BLaER1 (cell line): ENCODE data around the gene ZDHHC12.

ENCODE experiments used
- H3K27ac ChIP-seq: shearing (Covaris generic); formaldehyde crosslinking; 2 replicates; pipeline ENCODE4 v1.8.1; 2022
- H3K27me3 ChIP-seq: shearing (Covaris generic); formaldehyde crosslinking; 2 replicates; pipeline ENCODE4 v1.8.1; 2022
- H3K36me3 ChIP-seq: shearing (Covaris generic); formaldehyde crosslinking; 2 replicates; pipeline ENCODE4 v1.8.1; 2022
- H3K4me1 ChIP-seq: shearing (Covaris generic); formaldehyde crosslinking; 2 replicates; pipeline ENCODE4 v1.8.1; 2022
- H3K4me2 ChIP-seq: shearing (Covaris generic); formaldehyde crosslinking; 2 replicates; pipeline ENCODE4 v1.8.1; 2022
- H3K4me3 ChIP-seq: shearing (Covaris generic); formaldehyde crosslinking; 2 replicates; pipeline ENCODE4 v1.8.1; 2022
- H3K9ac ChIP-seq: shearing (Covaris generic); formaldehyde crosslinking; 2 replicates; pipeline ENCODE4 v1.8.1; 2022
- H3K9me3 ChIP-seq: shearing (Covaris generic); formaldehyde crosslinking; 2 replicates; pipeline ENCODE4 v1.8.1; 2022
- H4K20me1 ChIP-seq: shearing (Covaris generic); formaldehyde crosslinking; 2 replicates; pipeline ENCODE4 v1.8.1; 2022
- Cebpa-rat ChIP-seq: shearing (Covaris generic); IDR thresholded peaks from 2 replicates; pipeline ENCODE4 v1.8.1; 2022

Gene ZDHHC12

GRCh38 chr9:128731691-128732090, 7.8 kb upstream of the ZDHHC12 start:
- no peak for TF ChIP-seq Cebpa-rat
- H3K4me3 ChIP-seq: no peak overlapping the region
- peaks cover 38% of the 10 kb centered on the region for H3K4me1 ChIP-seq
- H3K36me3 ChIP-seq: peaks cover 44% of the 10 kb centered on the region
- no peaks in the 10 kb centered on the region for H4K20me1 ChIP-seq
- no peaks in the 10 kb centered on the region for H3K27me3 ChIP-seq
- no peaks in the 10 kb centered on the region for H3K9me3 ChIP-seq
- H3K4me2 ChIP-seq: no peak overlapping the region
- H3K27ac ChIP-seq: no peak overlapping the region
- no peak overlapping the region for H3K9ac ChIP-seq

- Histone ChIP-seq H3K9ac (no peak overlapping the region), H3K4me1 (peaks cover 44% of the 10 kb centered on the region), H4K20me1 (no peaks in the 10 kb centered on the region), H3K36me3 (peaks cover 42% of the 10 kb centered on the region), H3K27ac (no peak overlapping the region), H3K27me3 (no peaks in the 10 kb centered on the region), H3K4me3 (no peak overlapping the region), H3K4me2 (no peak overlapping the region), H3K9me3 (no peaks in the 10 kb centered on the region)
- TF ChIP-seq Cebpa-rat: no peak
Measured at GRCh38 chr9:128731093-128731492, 7.2 kb upstream of the ZDHHC12 start.

GRCh38 chr9:128729766-128730517, 6.0 kb upstream of the ZDHHC12 start:
- peak overlapping the region; percentile 36 for H3K9ac ChIP-seq
- TF ChIP-seq Cebpa-rat: no peak

DNA sequence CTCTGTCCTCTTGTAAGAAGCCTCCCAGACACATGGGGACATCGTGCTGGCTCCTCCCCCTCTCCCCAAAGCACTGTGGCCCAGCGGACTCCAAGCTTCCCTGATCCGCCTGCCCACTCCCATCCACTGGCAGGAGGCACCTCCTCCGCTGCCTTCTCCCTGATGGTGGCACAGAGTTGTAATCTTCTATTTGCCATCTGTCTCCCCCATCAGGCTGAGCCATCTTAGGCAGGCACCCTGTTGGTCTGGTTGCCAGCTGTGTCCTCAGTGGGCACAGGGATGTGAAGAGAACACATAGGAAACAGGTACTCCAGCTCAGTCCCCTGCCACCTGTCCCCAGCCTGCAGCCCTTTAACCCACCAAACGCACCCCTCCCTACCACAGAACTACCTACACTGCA, 5.4 kb upstream of the ZDHHC12 start:
- H3K9ac ChIP-seq: peak overlapping the region; percentile 36; the same call in 1 of the 2 replicates
- H3K4me2 ChIP-seq: peak overlapping the region; percentile 49
- H3K9me3 ChIP-seq: no peaks in the 10 kb centered on the region
- TF ChIP-seq Cebpa-rat: no peak
- H3K36me3 ChIP-seq: peaks cover 29% of the 10 kb centered on the region
- H3K4me1 ChIP-seq: peaks cover 61% of the 10 kb centered on the region
- no peak overlapping the region for H3K4me3 ChIP-seq
- no peaks in the 10 kb centered on the region for H3K27me3 ChIP-seq
- no peaks in the 10 kb centered on the region for H4K20me1 ChIP-seq
- peak overlapping the region; percentile 64 for H3K27ac ChIP-seq

More at GRCh38 chr9:128729766-128730517, 6.0 kb upstream of the ZDHHC12 start:
- Histone ChIP-seq H3K4me1 (peaks cover 55% of the 10 kb centered on the region), H3K4me2 (peak overlapping the region; percentile 49), H4K20me1 (no peaks in the 10 kb centered on the region), H3K36me3 (peaks cover 35% of the 10 kb centered on the region), H3K4me3 (no peak overlapping the region), H3K27ac (peak overlapping the region; percentile 64; the same call in 1 of the 2 replicates), H3K27me3 (no peaks in the 10 kb centered on the region), H3K9me3 (no peaks in the 10 kb centered on the region)

DNA sequence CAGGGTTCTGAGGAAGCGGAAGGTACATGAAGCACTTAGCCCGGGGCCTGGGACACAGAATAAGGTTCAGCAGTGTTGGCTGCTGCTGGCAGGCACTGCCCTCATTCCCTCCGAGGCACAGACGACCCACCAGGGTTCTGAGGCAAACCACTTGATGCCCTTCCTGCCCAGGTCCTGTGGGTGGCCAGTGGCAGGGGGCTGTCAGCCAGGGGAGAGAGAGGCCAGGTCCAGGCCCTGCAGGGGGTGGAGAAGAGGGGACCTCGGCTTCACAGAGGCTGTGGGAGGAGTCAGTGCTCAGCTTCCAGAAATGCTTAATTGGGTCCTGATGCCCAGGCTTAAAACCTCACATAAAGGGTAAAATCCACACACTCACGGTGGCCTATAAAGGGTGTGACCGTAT, 4.4 kb upstream of the ZDHHC12 start:
- H3K27me3 ChIP-seq: no peaks in the 10 kb centered on the region

GRCh38 chr9:128727640-128728248, 3.8 kb upstream of the ZDHHC12 start:
- Histone ChIP-seq H3K4me1 (peaks cover 71% of the 10 kb centered on the region), H3K27ac (peak overlapping the region; percentile 64; the same call in 1 of the 2 replicates), H3K27me3 (no peaks in the 10 kb centered on the region), H3K9me3 (no peaks in the 10 kb centered on the region), H4K20me1 (no peaks in the 10 kb centered on the region), H3K36me3 (peaks cover 20% of the 10 kb centered on the region), H3K4me3 (no peak overlapping the region), H3K9ac (0 out of 2 replicates have a peak overlapping the region, but pooled peaks have one; percentile 1), H3K4me2 (peak overlapping the region; percentile 49)
- TF ChIP-seq Cebpa-rat: no peak

More for the DNA sequence above, 4.4 kb upstream of the ZDHHC12 start:
- H3K4me3 ChIP-seq: no peak overlapping the region
- H4K20me1 ChIP-seq: no peaks in the 10 kb centered on the region
- peak overlapping the region; percentile 49 for H3K4me2 ChIP-seq
- no peak for TF ChIP-seq Cebpa-rat
- no peak overlapping the region for H3K9ac ChIP-seq
- peaks cover 66% of the 10 kb centered on the region for H3K4me1 ChIP-seq
- no peaks in the 10 kb centered on the region for H3K9me3 ChIP-seq
- peak overlapping the region; percentile 64 for H3K27ac ChIP-seq
- H3K36me3 ChIP-seq: peaks cover 25% of the 10 kb centered on the region

DNA sequence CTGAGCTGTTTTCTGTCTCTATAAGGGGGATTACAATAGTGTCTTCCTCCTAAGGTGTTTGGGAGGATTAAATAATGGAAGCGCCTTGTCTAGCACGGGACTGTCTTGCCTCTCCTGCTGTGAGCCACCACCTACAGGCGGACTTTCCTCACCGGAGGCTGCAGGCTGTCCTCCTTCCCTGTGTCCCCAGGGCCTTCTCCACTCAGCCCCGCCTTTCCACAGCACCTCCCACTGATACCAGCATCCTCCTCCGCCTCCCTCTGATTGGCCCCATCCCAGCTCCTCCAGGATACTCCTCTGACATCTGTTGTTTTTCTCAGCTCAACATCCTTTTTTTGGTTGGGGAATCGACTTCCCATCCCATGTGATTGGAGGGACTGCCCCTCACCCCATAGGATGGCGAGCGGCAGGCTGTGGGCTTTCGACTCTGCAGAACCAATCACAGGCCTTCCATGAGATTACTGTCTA, 851 bp upstream of the ZDHHC12 start:
- H3K9me3 ChIP-seq: no peaks in the 10 kb centered on the region
- peaks cover 27% of the 10 kb centered on the region for H3K36me3 ChIP-seq
- H3K9ac ChIP-seq: peak overlapping the region; percentile 70
- H3K4me1 ChIP-seq: peaks cover 91% of the 10 kb centered on the region
- H3K4me2 ChIP-seq: peak overlapping the region; percentile 95
- peak overlapping the region; percentile 59 for H3K27ac ChIP-seq
- no peaks in the 10 kb centered on the region for H3K27me3 ChIP-seq
- TF ChIP-seq Cebpa-rat: no peak
- peak overlapping the region; percentile 78 for H3K4me3 ChIP-seq
- H4K20me1 ChIP-seq: no peaks in the 10 kb centered on the region

DNA sequence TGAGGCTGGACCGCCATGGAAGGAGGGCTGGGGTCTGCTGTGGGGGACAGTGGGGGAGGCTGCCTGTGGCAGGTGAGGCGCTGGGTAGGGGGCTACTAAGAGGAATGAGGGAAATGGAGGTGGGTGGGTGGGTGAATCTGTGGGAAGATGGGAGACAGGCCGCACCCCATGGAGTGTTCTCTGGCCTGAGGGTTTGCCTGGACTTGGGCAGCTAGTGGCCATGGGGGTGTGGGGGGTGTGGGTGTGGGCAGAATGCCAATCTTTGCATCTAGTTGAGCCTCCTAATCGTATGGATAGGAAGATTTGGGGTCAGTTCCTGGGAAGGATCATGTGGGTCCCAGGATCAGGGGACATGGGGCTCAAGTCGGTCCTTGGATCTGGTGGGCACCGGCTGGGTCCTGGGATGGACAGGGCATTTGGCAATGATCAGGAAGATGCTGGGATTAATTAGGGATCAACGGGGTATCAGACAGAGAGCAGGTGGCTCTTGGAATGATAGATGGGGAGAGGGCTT, 518 bp downstream of the ZDHHC12 start:
- H3K4me1 ChIP-seq: peaks cover 82% of the 10 kb centered on the region
- H4K20me1 ChIP-seq: no peaks in the 10 kb centered on the region
- no peaks in the 10 kb centered on the region for H3K27me3 ChIP-seq
- H3K9ac ChIP-seq: peak overlapping the region; percentile 83
- no peaks in the 10 kb centered on the region for H3K9me3 ChIP-seq
- peaks cover 41% of the 10 kb centered on the region for H3K36me3 ChIP-seq
- H3K4me2 ChIP-seq: peak overlapping the region; percentile 95
- H3K4me3 ChIP-seq: peak overlapping the region; percentile 78
- no peak for TF ChIP-seq Cebpa-rat
- peak overlapping the region; percentile 78 for H3K27ac ChIP-seq

GRCh38 chr9:128722380-128723351, 1.3 kb downstream of the ZDHHC12 start:
- H3K4me3 ChIP-seq: peak overlapping the region; percentile 78; the same call in 1 of the 2 replicates
- peaks cover 75% of the 10 kb centered on the region for H3K4me1 ChIP-seq
- no peak for TF ChIP-seq Cebpa-rat
- H4K20me1 ChIP-seq: no peaks in the 10 kb centered on the region
- H3K4me2 ChIP-seq: peak overlapping the region; percentile 95
- H3K9me3 ChIP-seq: no peaks in the 10 kb centered on the region
- peaks cover 47% of the 10 kb centered on the region for H3K36me3 ChIP-seq
- peak overlapping the region; percentile 26; the same call in 1 of the 2 replicates for H3K27ac ChIP-seq
- H3K9ac ChIP-seq: peak overlapping the region; percentile 83
- H3K27me3 ChIP-seq: no peaks in the 10 kb centered on the region
